HG02840 (cell line): ENCODE results near the gene HOXC6.
"Not testable (repeated sequence)": the region's sequence is repeated elsewhere in the genome, so short reads cannot be mapped to it uniquely, and the experiment has no call there.

Experiments
- ATAC-seq: cut with Tn5 transposase; IDR thresholded peaks from one replicate; pipeline ENCODE4 v1.9.1; 2021; ENCODE audit warnings: mild to moderate bottlenecking, moderate library complexity, moderate number of reproducible peaks; ENCODE audit not compliant: unreplicated experiment, low FRiP score

The HOXC6 gene

GRCh38 chr12:54077843-54078242 is 49.6 kb downstream of the HOXC6 start:
- ATAC-seq = not testable (repeated sequence)

- ATAC-seq = not testable (repeated sequence)
Observed at GRCh38 chr12:54079115-54079514, 50.9 kb downstream of the HOXC6 start.
